GM21447 (cell line): ENCODE measurements around the gene LAP3.
"Not testable (repeated sequence)": the region's sequence is repeated elsewhere in the genome, so short reads cannot be mapped to it uniquely, and the experiment has no call there.

ENCODE experiments used
- ATAC-seq: cut with Tn5 transposase; IDR thresholded peaks from one replicate; pipeline ENCODE4 v1.9.1; 2021; ENCODE audit not compliant: unreplicated experiment

Gene LAP3

DNA sequence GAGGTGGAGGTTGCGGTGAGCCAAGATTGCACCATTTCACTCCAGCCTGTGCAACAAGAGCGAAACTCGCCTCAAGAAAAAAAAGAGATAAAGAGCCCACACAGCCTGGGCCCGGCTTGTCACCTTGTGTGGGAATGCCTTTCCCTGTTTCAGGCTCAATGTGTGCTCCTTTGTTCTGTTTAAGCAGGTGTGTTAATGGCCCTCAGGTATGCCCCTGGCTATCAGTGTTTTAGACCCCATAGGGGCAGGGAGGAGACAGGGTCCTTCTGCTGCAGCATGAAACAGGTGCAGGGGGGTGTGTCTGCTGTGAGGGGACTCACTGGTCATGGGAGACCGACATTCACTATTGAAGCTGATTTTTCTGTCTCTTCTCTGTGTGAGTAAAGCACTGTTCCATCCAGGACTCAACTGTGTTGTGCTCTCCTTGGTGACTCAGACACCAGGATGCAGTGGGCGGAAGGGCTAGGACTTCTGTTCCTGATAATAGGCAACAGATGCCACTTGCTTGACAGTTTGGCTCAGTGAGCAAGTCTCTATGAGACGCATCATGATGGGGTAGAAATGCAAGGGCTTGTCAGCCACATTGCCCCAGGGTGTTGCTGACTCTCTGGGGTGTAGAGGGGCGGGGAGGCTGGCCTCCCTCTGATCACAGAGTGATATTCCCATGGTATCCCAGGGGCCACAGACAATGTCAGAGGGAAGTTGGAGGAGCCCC lies 15.6 kb upstream of the LAP3 start:
- ATAC-seq = no peak

DNA sequence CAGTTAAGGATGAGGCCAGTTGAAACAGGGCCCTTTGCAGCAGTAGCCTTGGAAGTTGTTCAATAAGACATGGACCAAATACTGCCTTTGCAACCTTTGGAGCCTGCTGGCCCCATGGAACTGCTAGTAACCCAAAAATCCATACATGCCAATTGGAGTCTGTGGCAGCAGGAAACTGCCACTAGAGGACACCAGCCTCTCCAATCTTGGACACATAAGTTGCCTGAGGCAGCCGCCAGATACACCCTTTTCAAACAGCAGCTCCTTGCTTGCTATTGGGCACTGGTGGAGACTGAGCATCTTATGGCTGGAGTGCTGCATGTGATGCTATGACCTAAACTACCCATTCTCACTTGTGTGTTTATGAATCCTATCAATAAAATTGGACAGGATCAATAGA lies 14.8 kb upstream of the LAP3 start:
- ATAC-seq = no peak

- no peak for ATAC-seq
These were observed 11.2 kb upstream of the LAP3 start for GRCh38 chr4:17565846-17566245.

DNA sequence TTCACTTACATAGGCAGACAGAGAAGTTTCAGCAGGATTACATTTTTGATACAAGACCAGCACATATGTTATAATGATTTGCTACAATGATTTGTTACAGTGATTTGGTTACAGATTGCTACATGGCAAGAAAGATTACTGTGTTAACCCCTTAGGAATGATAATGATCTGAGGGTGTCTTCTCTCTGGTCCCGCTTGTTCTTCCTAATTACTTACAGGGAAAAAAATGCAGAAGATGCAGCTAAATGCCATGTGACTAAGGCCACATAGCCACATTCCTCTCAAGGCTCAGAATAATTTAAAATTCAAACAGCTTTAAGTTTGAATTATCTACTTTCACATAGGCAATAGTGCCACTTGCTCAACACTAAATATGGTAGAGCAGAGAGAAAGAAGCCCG lies 9.7 kb upstream of the LAP3 start:
- no peak for ATAC-seq

- ATAC-seq = no peak
These were observed 2.8 kb upstream of the LAP3 start for GRCh38 chr4:17574206-17574605.

DNA sequence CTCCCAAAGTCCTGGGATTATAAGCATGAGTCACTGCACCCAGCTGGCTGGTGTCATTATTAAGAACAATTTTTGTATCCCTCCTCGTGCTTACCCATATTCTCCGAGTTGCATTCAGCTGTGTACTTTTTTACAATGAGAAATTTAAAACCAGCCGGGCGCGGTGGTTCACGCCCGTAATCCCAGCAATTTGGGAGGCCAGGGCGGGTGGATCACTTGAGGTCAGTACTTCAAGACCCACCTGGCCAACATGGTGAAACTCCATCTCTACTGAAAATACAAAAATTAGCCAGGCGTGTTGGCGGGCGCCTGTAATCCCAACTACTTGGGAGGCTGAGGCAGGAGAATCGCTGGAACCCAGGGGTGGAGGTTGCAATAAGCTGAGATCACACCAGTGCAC lies 1.8 kb upstream of the LAP3 start:
- ATAC-seq = not testable (repeated sequence)

- peak; percentile 23 for ATAC-seq
These were observed 875 bp downstream of the LAP3 start for GRCh38 chr4:17577665-17578481.

DNA sequence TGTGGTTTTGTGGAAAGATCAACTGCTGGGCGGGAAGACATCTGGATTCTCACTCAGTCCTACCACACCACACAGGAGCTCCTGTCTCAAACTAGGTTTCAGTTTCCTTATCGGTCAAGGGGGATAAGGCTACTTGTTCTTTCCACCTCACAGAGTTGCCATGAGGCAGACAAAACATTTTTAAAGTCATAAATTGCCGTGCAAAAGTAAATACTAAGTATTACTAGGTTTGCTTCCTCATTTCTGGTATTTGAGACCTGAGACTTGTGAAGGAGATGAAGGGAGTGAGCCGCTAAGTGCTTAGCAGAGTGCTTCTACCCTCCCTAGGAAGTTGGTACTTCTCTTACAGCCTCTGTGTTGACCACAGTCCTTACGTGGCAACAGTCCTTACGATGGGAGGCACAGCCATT lies 1.5 kb downstream of the LAP3 start:
- ATAC-seq = peak; percentile 31

GRCh38 chr4:17580969-17581368 lies 4.0 kb downstream of the LAP3 start:
- ATAC-seq = no peak

DNA sequence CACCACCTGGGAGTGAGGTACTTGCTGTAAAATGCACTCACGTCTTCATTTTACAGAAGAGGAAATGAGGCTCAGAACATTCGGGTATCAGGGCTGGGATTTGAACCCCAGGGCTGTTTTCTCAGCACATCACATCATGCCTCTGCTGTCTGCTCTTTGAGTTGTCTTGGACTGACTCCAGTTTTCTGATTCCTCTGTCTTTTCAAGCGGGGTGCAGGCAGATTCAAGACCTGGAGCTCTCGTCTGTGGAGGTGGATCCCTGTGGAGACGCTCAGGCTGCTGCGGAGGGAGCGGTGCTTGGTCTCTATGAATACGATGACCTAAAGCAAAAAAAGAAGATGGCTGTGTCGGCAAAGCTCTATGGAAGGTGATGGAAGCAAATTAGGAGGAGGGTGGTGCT lies 6.3 kb downstream of the LAP3 start:
- no peak for ATAC-seq

DNA sequence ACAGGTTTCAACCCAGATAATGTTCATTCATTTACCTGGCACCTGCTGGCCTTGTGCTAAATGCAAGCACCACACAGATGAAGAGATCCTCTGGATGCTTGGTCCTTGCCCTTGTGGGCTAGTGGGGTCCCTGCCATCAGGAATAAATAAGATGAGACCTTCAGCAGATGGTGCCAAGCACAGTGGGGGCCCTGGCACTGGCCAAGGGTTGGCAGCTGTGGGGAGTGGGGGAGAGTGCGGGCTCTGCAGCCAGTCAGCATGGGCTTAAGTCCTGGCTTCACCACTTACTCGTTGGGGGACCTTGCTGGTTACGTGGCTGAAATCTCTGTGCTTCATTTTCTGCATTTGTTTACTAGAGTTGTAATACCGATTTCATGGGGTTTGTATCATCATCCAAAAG lies 6.9 kb downstream of the LAP3 start:
- no peak for ATAC-seq

GRCh38 chr4:17584521-17585213 lies 7.7 kb downstream of the LAP3 start:
- no peak for ATAC-seq

- ATAC-seq = no peak
These were observed 10.3 kb downstream of the LAP3 start for GRCh38 chr4:17587094-17587822.

- no peak for ATAC-seq
These were observed 12.4 kb downstream of the LAP3 start for GRCh38 chr4:17589355-17589754.

DNA sequence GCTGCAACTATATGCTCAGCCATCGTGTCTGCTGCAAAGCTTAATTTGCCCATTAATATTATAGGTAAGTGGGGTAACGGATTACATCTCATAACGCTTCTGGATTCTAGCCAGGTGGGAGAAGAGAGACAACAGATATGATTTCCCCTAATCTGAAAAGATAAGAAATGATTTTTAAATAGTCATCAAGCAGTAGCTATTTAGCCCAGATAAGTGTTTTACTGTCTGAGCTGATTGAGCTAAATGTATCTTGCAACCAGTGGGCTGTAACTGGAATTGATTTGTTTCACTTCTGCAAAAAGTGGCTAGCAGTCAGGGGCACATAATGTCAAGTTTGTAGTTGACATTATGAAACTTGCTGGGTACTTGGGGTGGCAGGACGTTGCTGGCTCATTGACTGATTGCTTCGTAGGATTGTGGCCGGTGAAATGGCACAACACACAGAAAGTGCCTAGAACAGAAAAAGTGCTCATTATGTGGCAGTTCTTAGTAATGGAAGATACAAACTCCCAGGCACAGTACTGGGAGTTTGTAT lies 18.5 kb downstream of the LAP3 start:
- ATAC-seq = peak; percentile 93

- ATAC-seq = no peak
These were observed 20.5 kb downstream of the LAP3 start for GRCh38 chr4:17597517-17597916.

DNA sequence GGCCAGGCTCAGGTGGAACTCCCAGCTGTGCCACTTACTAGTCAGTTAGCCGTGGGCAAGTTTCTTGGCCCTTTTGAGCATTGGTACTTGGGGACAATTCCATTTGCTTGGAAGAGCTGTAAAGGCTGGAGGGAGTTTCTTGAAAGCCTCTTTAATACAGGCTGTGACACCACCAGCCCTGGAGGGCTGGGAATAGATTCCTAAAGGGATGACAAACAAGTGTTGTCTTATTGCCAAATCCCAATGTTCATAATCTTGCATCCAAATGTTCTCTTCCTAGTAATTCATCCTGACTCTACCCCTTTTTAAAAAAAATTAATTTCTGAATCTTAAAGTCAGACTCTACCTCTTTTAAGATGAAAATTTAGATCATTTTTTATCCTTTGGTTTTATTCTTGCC lies 22.8 kb downstream of the LAP3 start:
- no peak for ATAC-seq

GRCh38 chr4:17605236-17605635 lies 28.2 kb downstream of the LAP3 start:
- ATAC-seq = no peak

GRCh38 chr4:17613761-17614415 lies 36.9 kb downstream of the LAP3 start:
- ATAC-seq = peak; percentile 45
